ENCODE measurements around the gene NKAP. TPM values are rescaled to one million over a fixed set of nuclear protein-coding genes. Genes with fewer than 3 reads are reported as not detected.

NKAP gene
- total RNA-seq, 1 donor from 2014 or later: 8.0 TPM

Other genes starting within 250 kb of the NKAP start
- gene SOWAHD, start 185.2 kb downstream of the NKAP start, total RNA-seq: 0.57 TPM
- gene RPL39, start 152.1 kb downstream of the NKAP start, total RNA-seq: 1,906 TPM
- gene UPF3B, start 90.8 kb downstream of the NKAP start, total RNA-seq: 7.0 TPM
- gene RNF113A, start 72.0 kb downstream of the NKAP start, total RNA-seq: 13.0 TPM
- gene NDUFA1, start 71.9 kb downstream of the NKAP start, total RNA-seq: 71.7 TPM
- not detected for gene AKAP14, start 47.9 kb downstream of the NKAP start, total RNA-seq
- gene RHOXF2B, start 133.9 kb upstream of the NKAP start, total RNA-seq: not detected
- not detected for gene RHOXF1, start 172.2 kb upstream of the NKAP start, total RNA-seq
- not detected for gene RHOXF2, start 214.9 kb upstream of the NKAP start, total RNA-seq